CD4-positive, CD25-positive, alpha-beta regulatory T cell (primary cell): ENCODE measurements around the gene KXD1. TPM values are rescaled to one million over a fixed set of nuclear protein-coding genes. Genes with fewer than 3 reads are reported as not detected.

Source experiments
- ATAC-seq, 2 donors: fragments of 150-1000 bp; cut with Tn5 transposase; one replicate each; pipeline ENCODE4 v1.10.0; 2021; ENCODE audit warnings: low read depth in 2 of 2, moderate number of reproducible peaks in 2 of 2, moderate library complexity in 1 of 2
- DNase-seq, 3 donors: peaks; one replicate each; pipeline versions ENCODE4 v3.0.0 to v3.0.0-alpha.2; 2012 to 2022; ENCODE audit warnings: mixed read lengths in 1 of 3
- H3K27ac ChIP-seq: one replicate; pipeline ENCODE4 v1.7.0; 2013; ENCODE audit warnings: mild to moderate bottlenecking, low read length; ENCODE audit not compliant: insufficient read depth, poor library complexity, severe bottlenecking
- H3K27me3 ChIP-seq: one replicate; pipeline ENCODE4 v1.7.0; 2013; ENCODE audit warnings: low read length; ENCODE audit not compliant: control insufficient read depth, insufficient read depth
- H3K36me3 ChIP-seq: one replicate; pipeline ENCODE4 v1.7.0; 2013; ENCODE audit warnings: mild to moderate bottlenecking, low read length, moderate library complexity; ENCODE audit not compliant: control insufficient read depth, insufficient read depth
- H3K4me1 ChIP-seq: 2 replicates; pipeline ENCODE4 v1.7.0; 2013; ENCODE audit warnings: mild to moderate bottlenecking, low read length; ENCODE audit not compliant: insufficient read depth, control insufficient read depth, poor library complexity, severe bottlenecking
- H3K4me3 ChIP-seq: one replicate; pipeline ENCODE4 v1.7.0; 2013; ENCODE audit warnings: low read depth, mild to moderate bottlenecking, low read length, moderate library complexity
- H3K9me3 ChIP-seq, 2 experiments: 1 replicate in 1 of 2; 2 replicates in 1 of 2; pipeline ENCODE4 v1.7.0; 2013; ENCODE audit warnings: low read length in 2 of 2, mild to moderate bottlenecking in 1 of 2, moderate library complexity in 1 of 2; ENCODE audit not compliant: control insufficient read depth in 2 of 2
- H3K27ac Mint-ChIP-seq, 3 donors: one replicate each; pipeline ENCODE4 v1.8.0; 2020 to 2022; ENCODE audit warnings: mild to moderate bottlenecking in 3 of 3, mixed read lengths in 3 of 3, moderate library complexity in 2 of 3
- H3K27me3 Mint-ChIP-seq: one replicate; pipeline ENCODE4 v1.8.0; 2022; ENCODE audit warnings: mild to moderate bottlenecking, mixed read lengths
- H3K36me3 Mint-ChIP-seq: one replicate; pipeline ENCODE4 v1.8.0; 2020; ENCODE audit warnings: mixed read lengths
- H3K4me1 Mint-ChIP-seq, 4 donors: one replicate each; pipeline ENCODE4 v1.8.0; 2020 to 2022; ENCODE audit warnings: mixed read lengths in 4 of 4, mild to moderate bottlenecking in 1 of 4
- H3K4me3 Mint-ChIP-seq, 4 donors: one replicate each; pipeline ENCODE4 v1.8.0; 2020 to 2022; ENCODE audit warnings: mild to moderate bottlenecking in 4 of 4, mixed read lengths in 4 of 4, moderate library complexity in 3 of 4
- H3K9me3 Mint-ChIP-seq, 7 donors: one replicate each; pipeline ENCODE4 v1.8.0; 2020 to 2022; ENCODE audit warnings: mixed read lengths in 7 of 7, mild to moderate bottlenecking in 3 of 7, moderate library complexity in 2 of 7
- polyA plus RNA-seq, 4 donors: library from polyadenylated mRNA; unstranded; fragments of 300-500 nt; fragmentation: Illumina TruSeq; gene quantifications; one replicate each; pipeline ENCODE4 v1.2.3, GENCODE V29; 2021
- total RNA-seq: library from RNA; stranded (reverse); gene quantifications from one replicate; pipeline ENCODE4 v1.2.3, GENCODE V29; 2022

Gene KXD1, protein sequence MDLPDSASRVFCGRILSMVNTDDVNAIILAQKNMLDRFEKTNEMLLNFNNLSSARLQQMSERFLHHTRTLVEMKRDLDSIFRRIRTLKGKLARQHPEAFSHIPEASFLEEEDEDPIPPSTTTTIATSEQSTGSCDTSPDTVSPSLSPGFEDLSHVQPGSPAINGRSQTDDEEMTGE
- 90.6 TPM for total RNA-seq
- 10 to 100 TPM; 65.3 to 99.1 (median 89.9) TPM for polyA plus RNA-seq

DNA sequence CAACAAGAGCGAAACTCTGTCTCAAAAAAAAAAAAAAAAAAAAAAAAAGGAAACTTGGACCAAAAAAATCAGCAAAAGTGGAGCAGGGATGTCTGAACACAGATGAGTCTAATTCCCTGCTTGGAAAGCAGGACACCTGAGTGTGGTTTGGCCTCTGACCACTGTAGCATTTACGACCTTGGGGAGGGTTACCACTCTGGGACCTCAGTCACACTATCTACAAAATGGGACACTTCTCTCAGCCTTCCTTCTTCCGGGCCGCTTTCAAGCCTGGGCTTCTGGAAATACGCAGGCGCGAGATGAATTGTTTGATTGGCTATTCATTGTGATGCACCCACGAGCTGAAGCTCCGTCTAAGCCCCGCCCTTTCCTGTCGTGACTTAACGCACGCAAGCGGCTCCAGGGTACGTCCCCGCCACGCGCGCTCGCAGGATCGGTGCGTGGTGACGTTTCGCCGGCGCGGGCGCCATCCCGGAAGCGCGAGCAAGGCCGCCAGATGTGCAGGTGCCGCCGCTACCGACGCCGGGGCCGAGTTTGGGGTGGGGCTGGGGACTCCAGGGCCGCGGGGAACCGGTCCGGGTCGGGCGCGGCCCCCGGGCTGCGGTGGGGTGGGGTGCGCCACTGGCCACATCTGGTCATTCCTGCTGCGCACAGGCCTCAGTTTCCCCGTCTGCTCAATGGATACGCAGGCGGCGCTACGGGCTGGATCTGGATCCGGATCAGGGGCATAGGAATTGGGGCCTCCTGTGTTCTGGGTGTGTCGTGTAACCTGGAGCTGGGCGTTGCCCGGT lies at the start of gene KXD1:
Gene KXD1, plus strand, starts transcription at position 460 of the 791 bp plus-strand sequence. CDS start 4,187 bp downstream, outside the sequence.
- peaks cover 12% of the 10 kb centered on the region for H3K27me3 Mint-ChIP-seq
- H3K4me1 ChIP-seq: peaks cover 18% of the 10 kb centered on the region
- no peaks in the 10 kb centered on the region for H3K9me3 ChIP-seq
- peaks cover 4% of the 10 kb centered on the region for H3K36me3 Mint-ChIP-seq
- DNase-seq: peak; percentile 97 to 100 (median 99)
- H3K36me3 ChIP-seq: peaks cover 7% of the 10 kb centered on the region
- peaks cover 0 to 2% (median 0%) of the 10 kb centered on the region in 7 donors for H3K9me3 Mint-ChIP-seq
- H3K27ac ChIP-seq: peak within 1 kb of the TSS; percentile 93
- peak within 1 kb of the TSS; percentile 89 for H3K4me3 ChIP-seq
- peak; percentile 99 to 100 for ATAC-seq
- no peaks in the 10 kb centered on the region for H3K27me3 ChIP-seq
- H3K4me1 Mint-ChIP-seq: peaks cover 8 to 30% (median 19%) of the 10 kb centered on the region in 4 donors
- peak within 1 kb of the TSS; percentile 95 to 98 (median 98) for H3K27ac Mint-ChIP-seq
- peak within 1 kb of the TSS; percentile 92 to 96 (median 94) for H3K4me3 Mint-ChIP-seq

DNA sequence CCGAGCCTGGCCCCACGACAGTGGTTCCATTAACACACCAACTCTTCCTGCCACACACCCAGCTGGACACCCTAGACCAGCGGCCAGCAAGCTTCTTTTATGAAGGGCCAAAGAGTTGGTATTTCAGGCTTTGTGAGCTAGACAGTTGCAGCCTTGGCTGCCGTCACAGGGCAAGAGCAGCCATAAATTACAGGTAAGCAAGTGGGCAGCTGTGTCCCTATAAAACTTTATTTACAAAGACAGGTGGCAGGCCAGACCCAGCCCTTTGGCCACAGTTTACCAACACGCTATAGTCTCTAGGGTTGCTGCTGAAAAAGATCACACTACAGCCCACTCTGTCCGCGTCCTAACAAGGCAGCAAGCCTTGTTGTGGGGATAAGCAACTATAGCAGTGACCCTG lies 49.1 kb upstream of the KXD1 start:
- Histone ChIP-seq H3K4me3 (no peak overlapping the region), H3K36me3 (no peaks in the 10 kb centered on the region), H3K4me1 (peaks cover 44% of the 10 kb centered on the region), H3K27me3 (no peaks in the 10 kb centered on the region), H3K9me3 (no peaks in the 10 kb centered on the region), H3K27ac (peak overlapping the region; percentile 3)
- H3K27ac Mint-ChIP-seq: peak overlapping the region in 1 of 3 donors; percentile 63
- peaks cover 8 to 75% (median 33%) of the 10 kb centered on the region in 4 donors for H3K4me1 Mint-ChIP-seq
- DNase-seq: no peak
- peaks cover 0 to 2% (median 0%) of the 10 kb centered on the region in 7 donors for H3K9me3 Mint-ChIP-seq
- H3K27me3 Mint-ChIP-seq: no peaks in the 10 kb centered on the region
- no peak overlapping the region for H3K4me3 Mint-ChIP-seq
- ATAC-seq: no peak
- no peaks in the 10 kb centered on the region for H3K36me3 Mint-ChIP-seq

DNA sequence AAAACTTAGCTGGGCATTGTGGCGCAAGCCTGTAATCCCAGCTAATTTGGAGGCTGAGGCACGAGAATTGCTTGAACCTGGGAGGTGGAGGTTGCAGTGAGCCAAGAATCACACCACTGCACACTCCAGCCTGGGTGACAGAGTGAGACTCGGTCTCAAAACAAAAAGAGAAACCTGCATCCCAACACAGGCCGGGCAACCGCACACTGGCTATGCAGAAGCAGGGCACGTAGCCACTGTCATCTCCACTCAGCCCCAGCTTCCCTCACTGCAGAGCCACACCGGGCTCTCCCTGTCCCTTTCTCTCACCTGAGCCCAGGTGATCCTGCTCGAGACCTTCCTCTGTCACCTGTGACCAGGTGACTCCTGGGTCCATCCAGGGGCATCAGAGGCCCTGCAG lies 47.5 kb upstream of the KXD1 start:
- Histone ChIP-seq H3K36me3 (no peaks in the 10 kb centered on the region), H3K4me1 (peaks cover 42% of the 10 kb centered on the region), H3K27me3 (no peaks in the 10 kb centered on the region), H3K27ac (no peak overlapping the region), H3K4me3 (no peak overlapping the region), H3K9me3 (no peaks in the 10 kb centered on the region)
- Mint-ChIP-seq H3K27me3 (no peaks in the 10 kb centered on the region), H3K9me3 (peaks cover 0 to 2% (median 0%) of the 10 kb centered on the region in 7 donors), H3K27ac (peak overlapping the region in 2 of 3 donors; percentile 20 to 77), H3K4me1 (peaks cover 8 to 71% (median 29%) of the 10 kb centered on the region in 4 donors), H3K36me3 (no peaks in the 10 kb centered on the region), H3K4me3 (no peak overlapping the region)
- DNase-seq: no peak
- ATAC-seq: no peak

DNA sequence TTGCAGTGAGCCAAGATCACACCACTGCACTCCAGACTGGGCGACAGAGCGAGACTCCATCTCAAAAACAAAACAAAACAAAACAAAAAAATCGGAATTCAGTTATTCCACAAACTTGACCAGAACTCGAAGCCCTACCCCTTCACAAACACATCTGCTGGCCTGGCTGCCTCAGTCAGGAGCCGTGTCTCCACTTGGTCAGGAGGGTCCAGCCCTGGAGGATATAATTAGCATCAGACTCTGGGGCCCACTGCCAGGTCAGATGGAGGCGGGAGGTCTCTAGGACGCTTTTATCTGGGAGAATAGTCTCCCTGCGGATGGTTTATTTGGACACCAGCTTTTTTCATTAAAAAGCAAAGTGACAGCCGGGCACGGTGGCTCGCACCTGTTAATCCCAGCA lies 43.8 kb upstream of the KXD1 start:
- peak overlapping the region in 1 of 4 donors; percentile 13 for H3K4me3 Mint-ChIP-seq
- Histone ChIP-seq H3K4me3 (no peak overlapping the region), H3K36me3 (no peaks in the 10 kb centered on the region), H3K9me3 (no peaks in the 10 kb centered on the region), H3K27ac (no peak overlapping the region), H3K27me3 (no peaks in the 10 kb centered on the region), H3K4me1 (peaks cover 18% of the 10 kb centered on the region)
- no peaks in the 10 kb centered on the region for H3K27me3 Mint-ChIP-seq
- peaks cover 0 to 67% (median 17%) of the 10 kb centered on the region in 4 donors for H3K4me1 Mint-ChIP-seq
- DNase-seq (no peak), ATAC-seq (no peak)
- H3K27ac Mint-ChIP-seq: no peak overlapping the region
- no peaks in the 10 kb centered on the region for H3K9me3 Mint-ChIP-seq
- no peaks in the 10 kb centered on the region for H3K36me3 Mint-ChIP-seq

DNA sequence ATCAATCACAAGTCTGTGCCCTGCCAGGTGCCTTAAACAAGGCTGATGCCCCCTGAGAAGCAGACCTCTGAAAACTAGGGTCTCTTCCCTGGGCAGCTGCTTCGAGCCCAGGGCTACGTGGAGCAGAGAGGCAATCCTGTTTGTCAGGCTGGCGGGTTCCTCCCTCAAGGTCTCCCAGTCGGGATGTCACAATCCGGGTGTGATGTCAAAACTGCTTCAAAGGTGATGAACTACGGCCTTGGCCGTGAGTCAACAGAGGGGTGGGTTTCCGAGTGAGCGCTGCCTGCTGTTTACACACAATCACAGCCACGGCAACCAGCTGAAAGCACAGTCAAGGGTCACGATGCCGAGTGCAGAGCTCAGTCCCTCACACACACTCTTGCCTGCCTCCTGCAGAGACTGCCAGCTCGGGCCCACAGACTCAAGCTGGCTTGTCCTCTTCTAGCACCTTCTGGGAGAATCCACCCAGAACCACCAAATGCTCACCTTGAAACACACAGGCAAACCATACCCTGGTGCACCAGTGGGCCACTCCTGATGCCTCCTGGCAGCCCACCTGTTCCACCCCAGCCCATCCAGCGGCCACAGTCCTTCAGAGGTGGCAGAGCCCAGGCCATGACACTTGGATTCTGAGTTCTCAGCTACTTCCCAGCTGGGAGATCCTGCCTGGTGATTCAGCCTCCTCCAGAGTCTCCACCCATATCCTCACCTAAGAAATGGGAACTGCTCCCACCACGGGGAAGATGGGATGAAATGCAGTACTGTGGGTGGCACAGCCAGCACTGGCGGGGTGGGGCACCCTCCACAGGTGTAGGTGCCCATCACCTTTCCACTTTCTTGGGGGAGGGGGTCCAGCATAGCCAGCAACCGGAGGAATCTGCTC lies 42.6 kb upstream of the KXD1 start:
- no peaks in the 10 kb centered on the region for H3K9me3 ChIP-seq
- Mint-ChIP-seq H3K9me3 (no peaks in the 10 kb centered on the region), H3K4me3 (peak overlapping the region in 2 of 4 donors; percentile 25 to 31), H3K4me1 (peaks cover under 1 to 66% (median 18%) of the 10 kb centered on the region in 4 donors), H3K36me3 (no peaks in the 10 kb centered on the region), H3K27me3 (no peaks in the 10 kb centered on the region), H3K27ac (peak overlapping the region in 2 of 3 donors; percentile 11 to 60)
- H3K4me3 ChIP-seq: no peak overlapping the region
- H3K4me1 ChIP-seq: peaks cover 16% of the 10 kb centered on the region
- H3K27ac ChIP-seq: no peak overlapping the region
- H3K36me3 ChIP-seq: no peaks in the 10 kb centered on the region
- ATAC-seq (no peak), DNase-seq (no peak)
- H3K27me3 ChIP-seq: no peaks in the 10 kb centered on the region

DNA sequence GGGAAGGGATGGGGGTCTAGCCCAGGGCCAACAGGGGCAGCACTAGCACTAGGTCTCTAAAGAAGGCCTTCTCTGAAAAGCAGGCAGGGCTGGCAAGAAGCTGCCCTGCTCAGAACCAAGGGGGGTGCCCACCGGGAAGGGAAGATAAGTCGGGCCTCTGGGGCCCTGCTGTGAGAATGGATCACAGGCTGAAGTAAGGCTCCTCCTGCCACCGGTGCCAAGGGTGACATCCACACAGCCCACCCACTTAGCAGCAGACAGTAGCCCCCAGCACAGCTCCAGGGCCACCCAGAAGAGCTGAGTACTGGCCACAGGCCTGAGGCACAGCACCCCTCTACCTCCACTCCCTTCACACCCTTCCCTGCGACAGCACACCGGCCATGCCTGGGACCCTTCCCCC lies 41.7 kb upstream of the KXD1 start:
- no peaks in the 10 kb centered on the region for H3K27me3 ChIP-seq
- H3K36me3 ChIP-seq: no peaks in the 10 kb centered on the region
- H3K4me3 ChIP-seq: no peak overlapping the region
- H3K9me3 ChIP-seq: no peaks in the 10 kb centered on the region
- H3K36me3 Mint-ChIP-seq: no peaks in the 10 kb centered on the region
- peak overlapping the region in 1 of 3 donors; percentile 51 for H3K27ac Mint-ChIP-seq
- H3K27me3 Mint-ChIP-seq: no peaks in the 10 kb centered on the region
- H3K4me3 Mint-ChIP-seq: peak overlapping the region in 1 of 4 donors; percentile 68
- no peak for ATAC-seq
- H3K4me1 ChIP-seq: peaks cover 22% of the 10 kb centered on the region
- no peak for DNase-seq
- H3K9me3 Mint-ChIP-seq: no peaks in the 10 kb centered on the region
- peaks cover 5 to 68% (median 21%) of the 10 kb centered on the region in 4 donors for H3K4me1 Mint-ChIP-seq
- no peak overlapping the region for H3K27ac ChIP-seq

DNA sequence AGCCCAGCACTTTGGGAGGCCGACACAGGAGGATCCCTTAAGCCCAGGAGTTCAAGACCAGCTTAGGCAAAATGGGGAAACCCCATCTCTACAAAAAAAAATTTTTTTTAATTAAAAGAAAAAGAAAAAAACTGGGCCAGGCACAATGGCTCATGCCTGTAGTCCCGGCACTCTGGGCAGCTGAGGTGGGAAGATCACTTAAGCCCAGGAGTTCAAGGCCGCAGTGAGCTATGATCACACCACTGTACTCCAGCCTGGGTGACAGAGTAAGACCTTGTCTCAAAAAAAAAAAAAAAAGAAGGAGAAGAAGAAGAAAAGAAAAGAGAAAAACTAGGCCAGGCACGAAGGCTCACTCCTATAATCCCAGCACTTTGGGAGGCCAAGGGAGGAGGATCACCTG lies 40.1 kb upstream of the KXD1 start:
- no peak overlapping the region for H3K27ac Mint-ChIP-seq

More for the DNA sequence above, 40.1 kb upstream of the KXD1 start:
- Histone ChIP-seq H3K4me3 (no peak overlapping the region), H3K27me3 (no peaks in the 10 kb centered on the region), H3K4me1 (peaks cover 28% of the 10 kb centered on the region), H3K36me3 (no peaks in the 10 kb centered on the region), H3K9me3 (no peaks in the 10 kb centered on the region), H3K27ac (no peak overlapping the region)
- Mint-ChIP-seq H3K4me1 (peaks cover 5 to 69% (median 26%) of the 10 kb centered on the region in 4 donors), H3K9me3 (no peaks in the 10 kb centered on the region), H3K27me3 (no peaks in the 10 kb centered on the region), H3K4me3 (peak overlapping the region in 2 of 4 donors; percentile 38 to 89), H3K36me3 (no peaks in the 10 kb centered on the region)
- ATAC-seq (no peak), DNase-seq (no peak)
